Astrocyte of the spinal cord (primary cell): ENCODE results near the gene CYP2F1.
"Not testable (repeated sequence)": the region's sequence is repeated elsewhere in the genome, so short reads cannot be mapped to it uniquely, and the experiment has no call there.

Experiments used
- DNase-seq: peaks from one replicate; pipeline ENCODE4 v3.0.0; 2011; ENCODE audit warnings: low read depth, low spot score
- H3K4me3 ChIP-seq: 2 replicates; pipeline ENCODE4 v1.5.1; 2011; ENCODE audit warnings: low read depth, mild to moderate bottlenecking, low read length, moderate library complexity
- CTCF ChIP-seq: IDR thresholded peaks from 2 replicates; pipeline ENCODE4 v1.5.1; 2012; ENCODE audit warnings: low read depth, mild to moderate bottlenecking, low read length, inconsistent platforms
- in situ Hi-C: cut with HindIII; loops from 2 replicates; pipeline ENCODE4 v1.10.0; 2017; ENCODE audit warnings: low sequenced_read_pairs

Gene CYP2F1

GRCh38 chr19:41111296-41111695, 2.9 kb upstream of the CYP2F1 start:
- TF ChIP-seq CTCF: no peak
- DNase-seq: no peak
- in situ Hi-C loops: no loop called here
- H3K4me3 ChIP-seq: no peak overlapping the region

DNA sequence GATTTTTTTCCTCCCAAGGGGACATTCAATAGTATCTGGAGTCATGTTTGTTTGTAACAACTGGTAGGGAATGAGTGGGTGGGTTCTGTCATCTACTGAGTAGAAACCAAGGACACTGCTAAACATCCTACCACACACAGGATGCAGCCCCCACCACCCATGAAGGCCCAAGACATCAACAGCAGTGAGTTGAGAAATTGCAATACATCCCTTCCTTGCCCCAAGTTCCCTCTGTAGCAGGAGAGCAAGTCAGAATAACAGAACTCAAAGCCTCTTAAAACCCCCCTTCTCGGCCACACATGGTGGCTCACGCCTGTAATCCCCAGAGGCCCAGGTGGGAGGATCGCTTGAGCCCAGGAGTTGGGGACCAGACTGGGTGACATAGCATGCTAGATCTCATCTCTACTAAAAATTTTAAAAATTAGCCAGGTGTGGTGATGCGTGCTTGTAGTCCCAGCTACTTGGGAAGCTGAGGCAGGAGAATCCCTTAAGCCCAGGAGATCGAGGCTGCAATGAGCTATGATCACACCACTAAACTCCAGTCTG, 2.4 kb upstream of the CYP2F1 start:
- no peak for TF ChIP-seq CTCF
- no peak overlapping the region for H3K4me3 ChIP-seq
- in situ Hi-C loops: no loop called here
- no peak for DNase-seq

GRCh38 chr19:41112728-41113290, 1.4 kb upstream of the CYP2F1 start:
- no peak for TF ChIP-seq CTCF
- no peak for DNase-seq
- no peak overlapping the region for H3K4me3 ChIP-seq
- in situ Hi-C loops: no loop called here

- no peak for DNase-seq
- no peak for TF ChIP-seq CTCF
- in situ Hi-C loops: no loop called here
- no peak overlapping the region for H3K4me3 ChIP-seq
Observed at GRCh38 chr19:41116261-41116660, 2.0 kb downstream of the CYP2F1 start.

GRCh38 chr19:41120929-41121911, 7.0 kb downstream of the CYP2F1 start:
- H3K4me3 ChIP-seq, DNase-seq, in situ Hi-C loops: not testable (repeated sequence)

- in situ Hi-C loops, H3K4me3 ChIP-seq, DNase-seq: not testable (repeated sequence)
Observed at GRCh38 chr19:41122846-41123245, 8.6 kb downstream of the CYP2F1 start.

- no peak overlapping the region for H3K4me3 ChIP-seq
- in situ Hi-C loops: no loop called here
- DNase-seq: no peak
- TF ChIP-seq CTCF: no peak
Observed at GRCh38 chr19:41123716-41124294, 9.6 kb downstream of the CYP2F1 start.
